ENCODE measurements around the gene CDHR4.

GRCh38 chr3:49802719-49803464 lies 3.2 kb upstream of the CDHR4 start, which contains the start of gene INKA1:
- TF ChIP-seq CTCF (IDR thresholded peaks at IDR 0.05) (peak; percentile 84), EZH2 (IDR thresholded peaks at IDR 0.05; ENCODE audit: borderline replicate concordance, insufficient read depth, low read depth, low read length, poor library complexity, severe bottlenecking) (no peak)

All from B cell (primary cell).